HCT116 (cell line): ENCODE data around the gene TMEM258. TPM values are rescaled to one million over a fixed set of nuclear protein-coding genes. Genes with fewer than 3 reads are reported as not detected.

ENCODE experiments used
- ATAC-seq: fragments of 200-7000 bp; cut with Tn5 transposase; 2 replicates; pipeline ENCODE4 v1.9.1; 2020; ENCODE audit warnings: mild to moderate bottlenecking, moderate library complexity
- BruUV-seq: library from RNA; stranded (reverse); fragments of 400-500 nt; replicated peaks from 2 replicates; lab custom pipeline; 2021; lab: Mats Ljungman, UMichigan
- CTCF ChIA-PET: fragments of 300-600 bp; sonication (Branson Sonifier 250); formaldehyde crosslinking; loops from one replicate; lab custom pipeline; 2021; ENCODE audit warnings: antibody characterized with exemption; lab: Charles Lee
- POLR2A ChIA-PET: fragments of 300-600, 350-600 bp; sonication (Branson Sonifier 250); formaldehyde crosslinking; loops from one replicate; lab custom pipeline; 2021; ENCODE audit warnings: antibody characterized with exemption; lab: Charles Lee
- RAD21 ChIA-PET, 2 experiments: fragments of 300-600 bp; sonication (Branson Sonifier 250); formaldehyde crosslinking; loops; one replicate each; lab custom pipeline; 2023; ENCODE audit warnings: low total read pairs in 2 of 2; ENCODE audit not compliant: uncharacterized antibody in 2 of 2, unreplicated experiment in 2 of 2, low non-redundant PET in 1 of 2; lab: Charles Lee
- DNase-seq: peaks from one replicate; pipeline ENCODE4 v3.0.0-alpha.2; 2010; ENCODE audit warnings: low read depth, low spot score
- H2AFZ ChIP-seq: fragments of 200-600 bp; shearing (Covaris generic), sonication (generic); 2 replicates; pipeline ENCODE4 v1.6.1; 2017; ENCODE audit warnings: low read depth, mixed run types, mixed read lengths, antibody characterized with exemption, low read length; ENCODE audit not compliant: poor library complexity, severe bottlenecking
- H3K27ac ChIP-seq: 2 replicates; pipeline ENCODE4 v1.5.1; 2012; ENCODE audit warnings: low read depth, low read length
- H3K27me3 ChIP-seq: fragments of 200-600 bp; sonication (generic); 2 replicates; pipeline ENCODE4 v1.6.1; 2016; ENCODE audit warnings: mixed run types, low read length, mixed read lengths; ENCODE audit not compliant: insufficient read depth
- H3K36me3 ChIP-seq, 2 experiments: fragments of 200-500 bp in 1 of 2; fragments of 200-600 bp in 1 of 2; sonication (Bioruptor generic) in 1 of 2; sonication (generic) in 1 of 2; 2 replicates each; pipeline versions ENCODE4 v1.5.1 to v1.6.1; 2014 to 2016; ENCODE audit warnings: low read length in 2 of 2, inconsistent platforms in 1 of 2, mixed read lengths in 1 of 2, mixed run types in 1 of 2; ENCODE audit not compliant: insufficient read depth in 2 of 2, control insufficient read depth in 1 of 2
- H3K4me1 ChIP-seq, 2 experiments: fragments of 200-600 bp in 1 of 2; sonication (generic) in 1 of 2; 2 replicates each; pipeline versions ENCODE4 v1.5.1 to v1.6.1; 2012 to 2017; ENCODE audit warnings: low read length in 2 of 2, inconsistent platforms in 1 of 2, mild to moderate bottlenecking in 1 of 2, mixed read lengths in 1 of 2, mixed run types in 1 of 2, moderate library complexity in 1 of 2; ENCODE audit not compliant: insufficient read depth in 2 of 2, control insufficient read depth in 1 of 2
- H3K4me2 ChIP-seq: fragments of 200-600 bp; sonication (generic); 2 replicates; pipeline ENCODE4 v1.6.1; 2017; ENCODE audit warnings: mixed run types, low read length, mixed read lengths
- H3K4me3 ChIP-seq, 2 experiments: fragments of 200-600 bp in 1 of 2; sonication (generic) in 1 of 2; replicated peaks in 1 of 2; 2 replicates each; pipeline ENCODE4 v1.5.1; 2011 to 2016; ENCODE audit warnings: low read length in 2 of 2, control low read depth in 1 of 2, low read depth in 1 of 2, mild to moderate bottlenecking in 1 of 2, mixed read lengths in 1 of 2, mixed run types in 1 of 2
- H3K79me2 ChIP-seq: fragments of 200-600 bp; sonication (generic); 2 replicates; pipeline ENCODE4 v1.6.1; 2017; ENCODE audit warnings: mild to moderate bottlenecking, mixed run types, low read length, moderate library complexity, mixed read lengths; ENCODE audit not compliant: insufficient read depth
- H3K9ac ChIP-seq: fragments of 200-600 bp; sonication (generic); 2 replicates; pipeline ENCODE4 v1.6.1; 2016; ENCODE audit warnings: low read length, mixed read lengths
- H3K9me2 ChIP-seq: fragments of 200-600 bp; sonication (generic), shearing (Covaris generic); 2 replicates; pipeline ENCODE4 v1.6.1; 2017; ENCODE audit warnings: mixed run types, mild to moderate bottlenecking, moderate library complexity; ENCODE audit not compliant: insufficient read depth
- H3K9me3 ChIP-seq, 2 experiments: fragments of 200-500 bp in 1 of 2; fragments of 200-600 bp in 1 of 2; sonication (Bioruptor generic) in 1 of 2; sonication (generic) in 1 of 2; 2 replicates each; pipeline ENCODE4 v1.6.1; 2014 to 2017; ENCODE audit warnings: low read length in 2 of 2, mixed read lengths in 2 of 2, inconsistent platforms in 1 of 2, low read depth in 1 of 2, mild to moderate bottlenecking in 1 of 2, mixed run types in 1 of 2, moderate library complexity in 1 of 2; ENCODE audit not compliant: control insufficient read depth in 1 of 2, insufficient read depth in 1 of 2
- H4K20me1 ChIP-seq: fragments of 200-600 bp; sonication (generic), shearing (Covaris generic); 2 replicates; pipeline ENCODE4 v1.6.1; 2017; ENCODE audit warnings: mixed run types, mild to moderate bottlenecking, moderate library complexity; ENCODE audit not compliant: insufficient read depth
- EGR1 ChIP-seq: IDR thresholded peaks from 2 replicates; pipeline ENCODE4 v1.6.1; 2012; ENCODE audit warnings: low read depth
- ELF1 ChIP-seq: IDR thresholded peaks from 2 replicates; pipeline ENCODE4 v1.6.1; 2012; ENCODE audit warnings: low read depth, borderline replicate concordance
- FOSL1 ChIP-seq: IDR thresholded peaks from 2 replicates; pipeline ENCODE4 v1.6.1; 2012; ENCODE audit warnings: low read depth
- MAX ChIP-seq: IDR thresholded peaks from 2 replicates; pipeline ENCODE4 v1.6.1; 2012
- RAD21 ChIP-seq: IDR thresholded peaks from 2 replicates; pipeline ENCODE4 v1.6.1; 2012; ENCODE audit warnings: low read depth, mild to moderate bottlenecking
- ZFX ChIP-seq: fragments of 450-650 bp; IDR thresholded peaks from 2 replicates; pipeline ENCODE4 v1.6.1; 2017
- intact Hi-C: fragments of 100-400 bp; cut with micrococcal nuclease; formaldehyde crosslinking; loops from 2 replicates; pipeline ENCODE4 v1.10.0; 2022
- total RNA-seq: library from RNA; stranded (reverse); gene quantifications from one replicate; pipeline ENCODE4 v1.2.1, GENCODE V29; 2021; ENCODE audit not compliant: unreplicated experiment

TMEM258 gene
- total RNA-seq, 1 experiment from 2014 or later, result 160 TPM

- Histone ChIP-seq H3K27ac (peak overlapping the region; percentile 53; the same call in 1 of the 2 replicates), H4K20me1 (no peaks in the 10 kb centered on the region), H3K9me2 (no peaks in the 10 kb centered on the region), H3K4me2 (peak overlapping the region; percentile 33), H3K9ac (no peak overlapping the region), H2AFZ (no peak overlapping the region), H3K4me3 (no peak overlapping the region), H3K36me3 (no peaks in the 10 kb centered on the region), H3K4me1 (peaks cover 10 to 20% of the 10 kb centered on the region in 2 experiments), H3K79me2 (no peaks in the 10 kb centered on the region), H3K27me3 (no peaks in the 10 kb centered on the region), H3K9me3 (no peaks in the 10 kb centered on the region)
- DNase-seq, result no peak
- BruUV-seq, result no TSS peak
- ChIA-PET POLR2A (interaction anchor here (1.0 kb wide), 1 partner anchor 20 kb away, joined by 3 read pairs; no protein-coding TSS in a partner anchor), CTCF (interaction anchor here (1.0 to 1.1 kb wide), 2 partner anchors 25 to 336 kb away, joined by 3 to 8 read pairs; no protein-coding TSS in a partner anchor), RAD21 (interaction anchor here in 1 of 2 experiments (1.3 kb wide), 1 partner anchor 24 kb away, joined by 8 read pairs; no protein-coding TSS in a partner anchor)
- intact Hi-C loops, result no loop called here
- ATAC-seq, result no peak
- TF ChIP-seq ELF1 (no peak), ZFX (no peak)
Observed at GRCh38 chr11:61771985-61772455, 20.4 kb downstream of the TMEM258 start.

GRCh38 chr11:61771195-61771894, 21.1 kb downstream of the TMEM258 start:
- CTCF ChIA-PET, result no interaction called here
- BruUV-seq, result no TSS peak
- no peak overlapping the region for H3K4me3 ChIP-seq
- no peaks in the 10 kb centered on the region for H3K27me3 ChIP-seq
- no peak overlapping the region for H3K9ac ChIP-seq
- no peak overlapping the region for H3K27ac ChIP-seq
- no peaks in the 10 kb centered on the region for H3K36me3 ChIP-seq
- H3K9me3 ChIP-seq, result no peaks in the 10 kb centered on the region
- H3K4me2 ChIP-seq, result no peak overlapping the region
- no peaks in the 10 kb centered on the region for H3K79me2 ChIP-seq
- no peaks in the 10 kb centered on the region for H4K20me1 ChIP-seq
- TF ChIP-seq RAD21, result no peak
- no peak for TF ChIP-seq FOSL1
- no peak for TF ChIP-seq EGR1
- no peak for TF ChIP-seq ELF1
- no peak for TF ChIP-seq MAX
- TF ChIP-seq, all 23 proteins: peak for 0
- intact Hi-C loops, result no loop called here
- POLR2A ChIA-PET, result no interaction called here
- Histone ChIP-seq H3K4me1 (peaks cover 10 to 20% of the 10 kb centered on the region in 2 experiments), H3K9me2 (no peaks in the 10 kb centered on the region), H2AFZ (no peak overlapping the region)
- ATAC-seq (peak; percentile 43; the same call in 1 of the 2 replicates), DNase-seq (no peak)
- RAD21 ChIA-PET, result no interaction called here
